DOHH2 (cell line): ENCODE data around the gene PRCP.
"Not testable (repeated sequence)": the region's sequence is repeated elsewhere in the genome, so short reads cannot be mapped to it uniquely, and the experiment has no call there.

Experiments
- H3F3A ChIP-seq: fragments of 200-600 bp; sonication (generic), shearing (Covaris generic); 2 replicates; pipeline ENCODE4 v1.6.0; 2016; ENCODE audit warnings: antibody characterized with exemption, mild to moderate bottlenecking; ENCODE audit not compliant: control insufficient read depth, insufficient read depth
- H3K27ac ChIP-seq: fragments of 200-600 bp; sonication (generic); 2 replicates; pipeline ENCODE4 v1.5.1; 2014; ENCODE audit warnings: low read depth, mild to moderate bottlenecking, low read length, moderate library complexity
- H3K27me3 ChIP-seq: fragments of 200-600 bp; sonication (generic); 2 replicates; pipeline ENCODE4 v1.6.1; 2014; ENCODE audit warnings: mild to moderate bottlenecking, low read length, mixed read lengths; ENCODE audit not compliant: control insufficient read depth
- H3K36me3 ChIP-seq: fragments of 200-600 bp; sonication (generic); 2 replicates; pipeline ENCODE4 v1.6.1; 2014; ENCODE audit warnings: mild to moderate bottlenecking, low read length, moderate library complexity, mixed read lengths; ENCODE audit not compliant: control insufficient read depth
- H3K4me1 ChIP-seq: fragments of 200-600 bp; sonication (generic); 2 replicates; pipeline ENCODE4 v1.6.1; 2014; ENCODE audit warnings: mild to moderate bottlenecking, low read length, mixed read lengths; ENCODE audit not compliant: control insufficient read depth
- H3K4me2 ChIP-seq: fragments of 200-600 bp; sonication (generic); 2 replicates; pipeline ENCODE4 v1.6.0; 2014; ENCODE audit warnings: mild to moderate bottlenecking, low read length, moderate library complexity
- H3K4me3 ChIP-seq: fragments of 200-600 bp; sonication (generic); 2 replicates; pipeline ENCODE4 v1.5.1; 2014; ENCODE audit warnings: mild to moderate bottlenecking, low read length, mixed read lengths
- H3K79me2 ChIP-seq: fragments of 200-600 bp; sonication (generic); 2 replicates; pipeline ENCODE4 v1.6.1; 2014; ENCODE audit warnings: mild to moderate bottlenecking, low read length, mixed read lengths; ENCODE audit not compliant: control insufficient read depth
- H3K9me2 ChIP-seq: fragments of 200-600 bp; sonication (generic); replicated peaks from 2 replicates; pipeline ENCODE4 v1.6.1; 2014; ENCODE audit warnings: mild to moderate bottlenecking, low read length, mixed read lengths; ENCODE audit not compliant: control insufficient read depth
- H3K9me3 ChIP-seq: fragments of 200-600 bp; sonication (generic); 2 replicates; pipeline ENCODE4 v1.6.1; 2014; ENCODE audit warnings: antibody characterized with exemption, low read length, mixed read lengths; ENCODE audit not compliant: control insufficient read depth, insufficient read depth
- H4K20me1 ChIP-seq: fragments of 200-600 bp; sonication (generic); 2 replicates; pipeline ENCODE4 v1.6.0; 2014; ENCODE audit warnings: low read depth, mild to moderate bottlenecking, antibody characterized with exemption, low read length, moderate library complexity; ENCODE audit not compliant: control insufficient read depth, insufficient read depth
- EZH2phosphoT487 ChIP-seq: fragments of 200-600 bp; sonication (generic); IDR thresholded peaks from 2 replicates; pipeline ENCODE4 v1.6.1; 2017; ENCODE audit warnings: borderline replicate concordance, mild to moderate bottlenecking, antibody characterized with exemption, low read length, moderate library complexity, mixed read lengths
- TF ChIP-seq, protein P1 (sequence below): fragments of 200-600 bp; sonication (generic); IDR thresholded peaks from one replicate; pipeline ENCODE4 v1.5.1; 2014; ENCODE audit warnings: antibody characterized with exemption, mild to moderate bottlenecking, low read depth, low read length; ENCODE audit not compliant: poor library complexity, severe bottlenecking

The PRCP gene

DNA sequence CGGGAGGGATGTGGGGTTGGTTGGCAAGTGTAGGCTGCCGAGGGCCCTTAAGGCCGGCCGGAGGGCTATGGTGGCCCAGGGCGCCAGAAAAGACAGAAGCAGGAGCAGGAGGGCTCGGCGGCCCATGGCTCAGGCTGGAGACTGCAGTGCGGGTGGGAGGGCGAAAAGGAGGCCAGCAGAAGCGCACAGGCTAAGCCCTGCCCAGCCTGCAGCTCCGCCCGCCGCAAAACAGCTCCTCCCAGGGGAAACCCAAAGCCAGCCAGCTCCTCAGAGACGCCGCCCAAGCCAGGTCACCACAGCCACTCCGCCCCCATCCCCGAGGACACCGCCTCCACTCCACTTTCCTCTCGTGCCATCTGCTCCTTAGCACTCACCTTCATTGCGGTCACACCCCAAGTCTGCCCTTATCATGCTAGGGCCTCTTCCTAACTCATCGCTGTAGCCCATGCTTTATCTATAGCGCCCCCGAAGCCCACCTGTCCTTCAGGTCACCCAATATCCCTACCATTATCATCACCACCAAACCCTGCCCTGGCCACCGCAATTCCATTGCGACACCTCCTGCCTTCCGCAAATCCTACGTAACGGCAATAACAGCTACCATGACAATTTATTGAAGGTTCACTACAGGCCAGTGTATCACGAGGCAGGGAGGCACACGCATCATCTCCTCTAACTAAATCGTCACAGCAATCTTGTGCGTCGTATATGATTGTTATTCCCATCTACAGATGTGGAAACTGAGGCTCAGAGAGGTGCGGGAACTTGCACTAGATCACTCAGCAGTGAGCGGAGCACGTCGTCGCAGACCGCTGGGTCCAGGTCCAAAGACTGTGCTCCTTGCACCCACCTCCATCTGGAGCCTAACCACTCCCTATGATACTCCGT lies at the start of gene PRCP:
Gene PRCP (minus strand): TSS at position 154 of the 888 bp plus-strand sequence. CDS start 28 bp downstream, at position 126.
- H3K4me1 ChIP-seq: peaks cover 72% of the 10 kb centered on the region
- peak within 1 kb of the TSS; percentile 98 for H3K4me2 ChIP-seq
- TF ChIP-seq, protein P1, sequence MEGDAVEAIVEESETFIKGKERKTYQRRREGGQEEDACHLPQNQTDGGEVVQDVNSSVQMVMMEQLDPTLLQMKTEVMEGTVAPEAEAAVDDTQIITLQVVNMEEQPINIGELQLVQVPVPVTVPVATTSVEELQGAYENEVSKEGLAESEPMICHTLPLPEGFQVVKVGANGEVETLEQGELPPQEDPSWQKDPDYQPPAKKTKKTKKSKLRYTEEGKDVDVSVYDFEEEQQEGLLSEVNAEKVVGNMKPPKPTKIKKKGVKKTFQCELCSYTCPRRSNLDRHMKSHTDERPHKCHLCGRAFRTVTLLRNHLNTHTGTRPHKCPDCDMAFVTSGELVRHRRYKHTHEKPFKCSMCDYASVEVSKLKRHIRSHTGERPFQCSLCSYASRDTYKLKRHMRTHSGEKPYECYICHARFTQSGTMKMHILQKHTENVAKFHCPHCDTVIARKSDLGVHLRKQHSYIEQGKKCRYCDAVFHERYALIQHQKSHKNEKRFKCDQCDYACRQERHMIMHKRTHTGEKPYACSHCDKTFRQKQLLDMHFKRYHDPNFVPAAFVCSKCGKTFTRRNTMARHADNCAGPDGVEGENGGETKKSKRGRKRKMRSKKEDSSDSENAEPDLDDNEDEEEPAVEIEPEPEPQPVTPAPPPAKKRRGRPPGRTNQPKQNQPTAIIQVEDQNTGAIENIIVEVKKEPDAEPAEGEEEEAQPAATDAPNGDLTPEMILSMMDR: peak; percentile 33
- TF ChIP-seq EZH2phosphoT487: no peak

DNA sequence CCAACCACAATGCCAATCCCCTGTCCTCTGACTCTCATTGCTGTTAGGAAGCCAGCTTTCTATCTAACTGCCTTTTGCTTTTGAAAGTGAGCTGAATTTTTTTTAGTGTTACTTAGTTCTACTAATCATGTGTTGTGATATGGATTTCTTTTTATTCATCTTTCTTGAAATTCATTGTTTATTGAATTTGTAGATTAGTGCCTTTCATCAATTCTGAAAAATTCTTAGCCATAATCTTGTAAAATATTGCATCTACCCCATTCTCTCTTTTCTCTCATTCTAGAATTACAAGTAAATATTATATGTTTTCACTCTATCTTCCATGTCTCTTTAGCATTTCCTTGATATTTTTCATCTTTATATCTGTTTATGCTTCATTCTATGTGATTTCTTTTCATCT lies 49.1 kb upstream of the PRCP start:
- Histone ChIP-seq H3K4me1 (peaks cover 42% of the 10 kb centered on the region), H3K9me2 (no peaks in the 10 kb centered on the region), H4K20me1 (no peaks in the 10 kb centered on the region), H3K27me3 (no peaks in the 10 kb centered on the region), H3K9me3 (no peaks in the 10 kb centered on the region), H3K4me2 (no peak overlapping the region), H3K36me3 (no peaks in the 10 kb centered on the region), H3F3A (peaks cover 10% of the 10 kb centered on the region), H3K4me3 (no peak overlapping the region), H3K79me2 (no peaks in the 10 kb centered on the region), H3K27ac (no peak overlapping the region)
- TF ChIP-seq EZH2phosphoT487: no peak
- TF ChIP-seq, protein P1: no peak

More for the DNA sequence above, at the start of gene PRCP:
- Histone ChIP-seq H3K79me2 (peaks cover 68% of the 10 kb centered on the region), H3F3A (peaks cover 13% of the 10 kb centered on the region; the same call in 1 of the 2 replicates), H3K27me3 (no peaks in the 10 kb centered on the region), H3K36me3 (peaks cover 14% of the 10 kb centered on the region; the same call in 1 of the 2 replicates), H4K20me1 (no peaks in the 10 kb centered on the region), H3K9me2 (no peaks in the 10 kb centered on the region), H3K4me3 (peak within 1 kb of the TSS; percentile 93), H3K9me3 (peaks cover 3% of the 10 kb centered on the region; the same call in 1 of the 2 replicates), H3K27ac (peak within 1 kb of the TSS; percentile 35)

DNA sequence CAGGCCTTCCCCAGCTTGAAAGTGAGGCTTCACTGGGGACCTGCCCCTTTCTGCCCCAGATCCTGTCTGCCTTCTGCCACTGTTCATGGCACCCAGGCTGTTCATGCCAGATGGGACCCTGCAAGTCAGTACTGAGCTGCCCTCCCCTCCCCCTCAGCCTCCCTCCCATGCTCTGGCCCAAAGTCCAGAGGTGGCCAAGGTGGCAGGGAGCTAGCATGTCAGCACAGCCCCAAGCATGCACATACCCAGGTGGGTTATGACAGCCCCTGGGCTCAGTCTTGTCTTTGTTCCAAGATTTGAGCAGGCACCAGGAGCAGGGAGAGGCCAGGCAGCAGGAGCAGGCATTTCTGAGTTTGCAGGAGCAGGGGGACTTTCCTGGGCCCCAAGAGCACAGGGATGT lies 45.5 kb upstream of the PRCP start:
- TF ChIP-seq, protein P1: no peak
- TF ChIP-seq EZH2phosphoT487: no peak
- Histone ChIP-seq H3K9me2 (no peaks in the 10 kb centered on the region), H3K4me2 (peak overlapping the region; percentile 19; the same call in 1 of the 2 replicates), H4K20me1 (no peaks in the 10 kb centered on the region), H3K9me3 (no peaks in the 10 kb centered on the region), H3K36me3 (no peaks in the 10 kb centered on the region), H3F3A (peaks cover 10% of the 10 kb centered on the region), H3K79me2 (no peaks in the 10 kb centered on the region), H3K4me1 (peaks cover 28% of the 10 kb centered on the region), H3K27ac (no peak overlapping the region), H3K27me3 (no peaks in the 10 kb centered on the region), H3K4me3 (no peak overlapping the region)

DNA sequence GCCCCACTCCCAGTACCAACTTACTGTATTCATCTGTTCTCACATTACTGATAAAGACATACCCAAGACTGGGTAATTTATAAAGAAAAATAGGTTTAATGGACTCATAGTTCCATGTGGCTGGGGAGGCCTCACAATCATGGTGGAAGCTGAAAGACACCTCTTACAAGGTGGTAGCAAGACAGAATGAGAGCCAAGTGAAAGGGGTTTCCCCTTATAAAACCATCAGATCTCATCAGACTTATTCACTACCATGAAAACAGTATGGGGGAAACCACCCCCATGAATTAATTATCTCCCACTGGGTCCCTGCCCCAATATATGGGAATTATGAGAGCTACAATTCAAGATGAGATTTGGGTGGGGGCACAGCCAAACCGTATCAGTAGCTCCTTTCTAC lies 44.8 kb upstream of the PRCP start:
- Histone ChIP-seq H3F3A (peaks cover 10% of the 10 kb centered on the region), H3K4me1 (peaks cover 28% of the 10 kb centered on the region)
- not testable (repeated sequence) for H3K27ac ChIP-seq, H4K20me1 ChIP-seq, H3K27me3 ChIP-seq, H3K79me2 ChIP-seq, H3K36me3 ChIP-seq, H3K9me2 ChIP-seq, H3K4me3 ChIP-seq, H3K4me2 ChIP-seq, H3K9me3 ChIP-seq
